Ascending aorta (tissue), 2 donors: Measurements from ENCODE around the gene KRTAP10-7. TPM values are rescaled to one million over a fixed set of nuclear protein-coding genes. Genes with fewer than 3 reads are reported as not detected.
"Not testable (repeated sequence)": the region's sequence is repeated elsewhere in the genome, so short reads cannot be mapped to it uniquely, and the experiment has no call there.

Experiments
- DNase-seq, 2 donors: peaks; one replicate each; pipeline ENCODE4 v3.0.0-alpha.2; 2019; ENCODE audit warnings: low spot score in 2 of 2
- H3K27ac ChIP-seq, 2 donors: fragments of 200-600 bp; sonication (generic); one replicate each; pipeline ENCODE4 v1.5.1; 2016 to 2017; ENCODE audit warnings: mild to moderate bottlenecking in 1 of 2
- H3K27me3 ChIP-seq: fragments of 200-600 bp; sonication (generic); one replicate; pipeline ENCODE4 v1.5.1; 2017
- H3K36me3 ChIP-seq, 2 donors: fragments of 200-600 bp; sonication (generic); one replicate each; pipeline ENCODE4 v1.5.1; 2016
- H3K4me1 ChIP-seq, 2 donors: fragments of 200-600 bp; sonication (generic); one replicate each; pipeline ENCODE4 v1.5.1; 2016 to 2017; ENCODE audit warnings: mild to moderate bottlenecking in 1 of 2
- H3K4me3 ChIP-seq, 2 donors: fragments of 200-600 bp; sonication (generic); one replicate each; pipeline ENCODE4 v1.5.1; 2016 to 2017; ENCODE audit warnings: mild to moderate bottlenecking in 1 of 2
- H3K9me3 ChIP-seq, 2 donors: fragments of 200-600 bp; sonication (generic); one replicate each; pipeline ENCODE4 v1.5.1; 2016
- intact Hi-C: fragments of 100-400 bp; cut with DNase I; formaldehyde crosslinking; loops from one replicate; pipeline ENCODE4 v1.15.1; 2023
- total RNA-seq: library from RNA; depleted of rRNA; stranded (reverse); fragments of >200 nt; gene quantifications from one replicate; pipeline ENCODE4 v1.1.0, GENCODE V29; 2016
- TF ChIP-seq, protein P1 (sequence below), 3 experiments: fragments of 200-600 bp in 2 of 3; fragments of 450-650 bp in 1 of 3; sonication (generic) in 2 of 3; IDR thresholded peaks; one replicate each; pipeline ENCODE4 v1.5.1; 2016 to 2019; ENCODE audit warnings: antibody characterized with exemption in 3 of 3, mild to moderate bottlenecking in 1 of 3, moderate library complexity in 1 of 3

KRTAP10-7 gene
- total RNA-seq, 1 donor from 2014 or later: not detected

DNA sequence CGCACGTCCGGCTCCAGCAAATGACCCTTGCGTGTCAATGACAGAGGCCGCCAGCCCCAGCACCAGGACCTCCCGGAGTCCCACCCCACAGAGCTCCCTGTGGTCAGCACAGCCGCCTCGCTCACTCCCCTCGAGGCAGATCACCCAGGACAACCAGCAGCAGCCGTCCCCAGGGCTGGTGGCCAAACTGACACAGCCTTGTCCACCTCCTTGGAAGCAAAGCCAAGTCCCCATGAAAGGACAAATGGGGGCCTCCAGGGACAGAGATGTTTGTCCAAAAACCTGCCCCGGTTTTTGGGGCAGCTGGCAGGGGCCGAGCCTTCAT is 38.9 kb downstream of the KRTAP10-7 start:
- Histone ChIP-seq H3K27ac (no peak overlapping the region), H3K4me1 (no peaks in the 10 kb centered on the region), H3K4me3 (no peak overlapping the region), H3K36me3 (no peaks in the 10 kb centered on the region), H3K27me3 (no peaks in the 10 kb centered on the region), H3K9me3 (peaks cover 0 to 4% of the 10 kb centered on the region in 2 donors)
- DNase-seq: no peak
- intact Hi-C loops: no loop called here
- TF ChIP-seq, protein P1, sequence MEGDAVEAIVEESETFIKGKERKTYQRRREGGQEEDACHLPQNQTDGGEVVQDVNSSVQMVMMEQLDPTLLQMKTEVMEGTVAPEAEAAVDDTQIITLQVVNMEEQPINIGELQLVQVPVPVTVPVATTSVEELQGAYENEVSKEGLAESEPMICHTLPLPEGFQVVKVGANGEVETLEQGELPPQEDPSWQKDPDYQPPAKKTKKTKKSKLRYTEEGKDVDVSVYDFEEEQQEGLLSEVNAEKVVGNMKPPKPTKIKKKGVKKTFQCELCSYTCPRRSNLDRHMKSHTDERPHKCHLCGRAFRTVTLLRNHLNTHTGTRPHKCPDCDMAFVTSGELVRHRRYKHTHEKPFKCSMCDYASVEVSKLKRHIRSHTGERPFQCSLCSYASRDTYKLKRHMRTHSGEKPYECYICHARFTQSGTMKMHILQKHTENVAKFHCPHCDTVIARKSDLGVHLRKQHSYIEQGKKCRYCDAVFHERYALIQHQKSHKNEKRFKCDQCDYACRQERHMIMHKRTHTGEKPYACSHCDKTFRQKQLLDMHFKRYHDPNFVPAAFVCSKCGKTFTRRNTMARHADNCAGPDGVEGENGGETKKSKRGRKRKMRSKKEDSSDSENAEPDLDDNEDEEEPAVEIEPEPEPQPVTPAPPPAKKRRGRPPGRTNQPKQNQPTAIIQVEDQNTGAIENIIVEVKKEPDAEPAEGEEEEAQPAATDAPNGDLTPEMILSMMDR (IDR thresholded peaks at IDR 0.05): no peak

DNA sequence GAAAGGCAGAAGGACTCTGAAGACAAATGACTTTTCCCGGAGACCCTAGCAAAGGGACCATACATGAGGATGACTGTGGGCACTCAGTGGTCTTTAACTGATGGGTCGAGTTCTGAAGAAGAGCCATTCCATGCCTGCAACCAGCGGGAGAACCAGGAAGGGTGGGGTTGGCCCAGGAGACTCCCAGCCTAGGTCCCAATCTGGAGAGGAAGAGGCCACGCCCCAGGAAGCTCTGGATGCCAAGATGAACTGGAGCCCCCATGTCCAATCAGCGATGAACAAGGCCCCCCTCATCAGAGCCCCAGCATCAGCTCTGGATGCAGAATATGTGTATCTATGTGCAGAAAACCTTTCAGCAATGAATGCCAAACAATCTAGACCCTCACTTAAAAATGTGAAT is 40.4 kb downstream of the KRTAP10-7 start:
- peaks cover 0 to 19% of the 10 kb centered on the region in 2 donors for H3K9me3 ChIP-seq
- no peak overlapping the region for H3K27ac ChIP-seq
- H3K4me1 ChIP-seq: no peaks in the 10 kb centered on the region
- TF ChIP-seq, protein P1 (IDR thresholded peaks at IDR 0.05): no peak
- intact Hi-C loops: no loop called here
- H3K36me3 ChIP-seq: no peaks in the 10 kb centered on the region
- no peak for DNase-seq
- H3K27me3 ChIP-seq: no peaks in the 10 kb centered on the region
- no peak overlapping the region for H3K4me3 ChIP-seq

DNA sequence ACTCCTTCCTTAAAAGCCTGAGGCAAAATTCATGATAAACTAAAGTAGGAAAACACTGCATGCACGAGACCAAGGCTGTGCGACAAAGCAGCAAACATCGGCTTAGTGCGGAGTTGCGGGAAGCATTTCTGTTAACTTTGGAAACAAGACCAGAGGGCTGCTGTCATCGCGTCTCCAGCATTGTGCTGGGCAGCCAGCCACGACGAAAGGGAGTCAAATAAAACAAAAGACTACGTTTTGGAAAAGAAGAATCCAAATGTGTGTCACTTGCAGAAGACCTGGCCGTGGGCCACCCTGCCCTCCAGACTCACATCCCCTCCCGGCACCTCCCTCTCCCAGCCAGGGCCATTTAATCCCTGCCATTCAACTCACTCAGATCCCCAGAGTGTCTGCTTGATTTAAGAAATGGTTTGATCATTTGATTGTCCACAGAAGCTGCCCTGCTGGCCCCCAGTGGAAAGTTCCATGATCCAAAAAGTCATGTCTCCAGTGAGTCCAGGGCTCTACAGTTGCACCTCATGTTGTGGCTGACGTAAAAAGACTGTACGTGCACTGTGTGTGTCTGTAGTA is 43.4 kb downstream of the KRTAP10-7 start:
- TF ChIP-seq, protein P1 (IDR thresholded peaks at IDR 0.05): no peak
- Histone ChIP-seq H3K4me1 (no peaks in the 10 kb centered on the region), H3K36me3 (no peaks in the 10 kb centered on the region), H3K4me3 (no peak overlapping the region), H3K27me3 (no peaks in the 10 kb centered on the region), H3K27ac (no peak overlapping the region), H3K9me3 (peaks cover 0 to 20% of the 10 kb centered on the region in 2 donors)
- DNase-seq: no peak
- intact Hi-C loops: no loop called here

DNA sequence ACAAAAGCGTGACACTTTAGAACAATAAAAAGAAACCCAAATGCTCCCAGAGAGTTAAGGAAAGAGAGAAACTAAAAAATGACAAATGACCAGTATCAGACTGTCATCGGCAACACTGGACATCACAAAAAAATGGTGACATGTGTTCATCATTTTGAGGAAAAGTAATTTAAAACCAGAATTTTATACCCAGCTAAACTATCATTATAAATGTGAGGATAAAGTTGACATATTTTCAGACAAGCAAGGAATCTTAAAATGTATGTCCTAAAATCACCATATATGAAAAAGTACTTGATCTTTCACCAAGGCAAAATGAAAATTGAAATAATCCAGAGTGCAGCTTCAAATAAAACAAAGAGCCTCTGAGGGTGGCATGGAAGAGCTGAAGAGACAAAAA is 44.5 kb downstream of the KRTAP10-7 start:
- TF ChIP-seq, protein P1 (IDR thresholded peaks at IDR 0.05): no peak
- Histone ChIP-seq H3K27ac (no peak overlapping the region), H3K27me3 (no peaks in the 10 kb centered on the region), H3K4me1 (no peaks in the 10 kb centered on the region), H3K36me3 (no peaks in the 10 kb centered on the region), H3K4me3 (no peak overlapping the region), H3K9me3 (peaks cover 0 to 20% of the 10 kb centered on the region in 2 donors)
- intact Hi-C loops: no loop called here
- no peak for DNase-seq

DNA sequence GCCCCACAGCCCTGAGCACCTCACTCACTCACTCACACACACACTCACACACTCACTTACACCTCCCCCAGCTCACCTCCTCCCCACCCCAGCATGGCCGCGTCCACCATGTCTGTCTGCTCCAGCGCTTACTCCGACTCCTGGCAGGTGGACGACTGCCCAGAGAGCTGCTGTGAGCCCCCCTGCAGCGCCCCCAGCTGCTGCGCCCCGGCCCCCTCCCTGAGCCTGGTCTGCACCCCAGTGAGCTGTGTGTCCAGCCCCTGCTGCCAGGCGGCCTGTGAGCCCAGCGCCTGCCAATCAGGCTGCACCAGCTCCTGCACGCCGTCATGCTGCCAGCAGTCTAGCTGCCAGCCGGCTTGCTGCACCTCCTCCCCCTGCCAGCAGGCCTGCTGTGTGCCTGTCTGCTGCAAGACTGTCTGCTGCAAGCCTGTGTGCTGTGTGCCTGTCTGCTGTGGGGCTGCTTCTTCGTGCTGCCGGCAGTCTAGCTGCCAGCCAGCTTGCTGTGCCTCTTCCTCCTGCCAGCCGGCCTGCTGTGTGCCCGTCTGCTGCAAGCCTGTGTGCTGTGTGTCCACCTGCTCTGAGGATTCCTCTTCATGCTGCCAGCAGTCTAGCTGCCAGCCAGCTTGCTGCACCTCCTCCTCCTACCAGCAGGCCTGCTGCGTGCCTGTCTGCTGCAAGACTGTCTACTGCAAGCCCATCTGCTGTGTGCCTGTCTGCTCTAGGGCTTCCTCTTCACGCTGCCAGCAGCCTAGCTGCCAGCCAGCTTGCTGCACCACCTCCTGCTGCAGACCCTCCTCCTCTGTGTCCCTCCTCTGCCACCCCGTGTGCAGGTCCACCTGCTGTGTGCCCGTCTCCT is 46.2 kb downstream of the KRTAP10-7 start, which contains the start of gene KRTAP10-11:
Gene KRTAP10-11, plus strand, starts transcription at position 49 of the 856 bp plus-strand sequence. Its CDS starts 45 bp downstream, at position 94.
- H3K9me3 ChIP-seq: peaks cover 0 to 20% of the 10 kb centered on the region in 2 donors
- intact Hi-C loops, H3K36me3 ChIP-seq, H3K27me3 ChIP-seq, H3K27ac ChIP-seq, H3K4me3 ChIP-seq, DNase-seq, H3K4me1 ChIP-seq: not testable (repeated sequence)

DNA sequence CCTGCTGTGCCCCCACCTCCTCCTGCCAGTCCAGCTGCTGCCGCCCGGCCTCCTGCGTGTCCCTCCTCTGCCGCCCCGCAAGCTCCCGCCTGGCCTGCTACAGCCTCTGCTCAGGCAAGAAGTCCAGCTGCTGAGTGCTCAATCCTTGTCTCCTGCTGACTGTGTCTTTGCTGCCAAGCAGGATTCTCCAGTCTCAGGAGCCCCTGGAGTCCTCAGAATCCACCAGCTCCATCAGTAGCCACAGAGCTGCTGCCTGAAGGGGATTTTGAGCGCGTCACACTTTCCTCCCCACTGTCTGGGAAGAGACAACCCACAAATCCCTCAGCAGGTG is 46.8 kb downstream of the KRTAP10-7 start:
- Histone ChIP-seq H3K27ac (no peak overlapping the region), H3K4me1 (no peaks in the 10 kb centered on the region), H3K4me3 (no peak overlapping the region), H3K27me3 (no peaks in the 10 kb centered on the region), H3K36me3 (no peaks in the 10 kb centered on the region), H3K9me3 (peaks cover 0 to 20% of the 10 kb centered on the region in 2 donors)
- DNase-seq: no peak
- intact Hi-C loops: no loop called here
- TF ChIP-seq, protein P1 (IDR thresholded peaks at IDR 0.05): no peak
